GM12891 (cell line): ENCODE results near the gene EFNA2.

Experiments
- POLR2A ChIP-seq: IDR thresholded peaks from 2 replicates; pipeline ENCODE4 v1.6.1; 2011; ENCODE audit warnings: low read depth, low read length, control low read depth
- POLR2AphosphoS5 ChIP-seq: IDR thresholded peaks from 2 replicates; pipeline ENCODE4 v1.6.1; 2011; ENCODE audit warnings: low read depth, low read length, control low read depth

- TF ChIP-seq POLR2AphosphoS5: no peak
- no peak for TF ChIP-seq POLR2A
Measured at GRCh38 chr19:1296575-1297271, 11.1 kb downstream of the EFNA2 start.
